Subcutaneous abdominal adipose tissue (tissue), 5 donors: ENCODE measurements around the gene SLC4A1.

ENCODE experiments used
- H3K27ac ChIP-seq: one replicate; pipeline ENCODE4 v1.7.0; 2013; ENCODE audit warnings: low read depth, mild to moderate bottlenecking, inconsistent platforms, low read length, moderate library complexity
- H3K27me3 ChIP-seq, 5 donors: one replicate each; pipeline ENCODE4 v1.7.0; 2013; ENCODE audit warnings: low read length in 5 of 5, inconsistent platforms in 1 of 5; ENCODE audit not compliant: control insufficient read depth in 5 of 5, insufficient read depth in 4 of 5
- H3K36me3 ChIP-seq, 5 donors: one replicate each; pipeline ENCODE4 v1.7.0; 2013; ENCODE audit warnings: low read length in 5 of 5; ENCODE audit not compliant: control insufficient read depth in 5 of 5, insufficient read depth in 5 of 5
- H3K4me1 ChIP-seq, 5 donors: one replicate each; pipeline ENCODE4 v1.7.0; 2013; ENCODE audit warnings: low read length in 5 of 5, mild to moderate bottlenecking in 3 of 5, moderate library complexity in 1 of 5; ENCODE audit not compliant: control insufficient read depth in 5 of 5, insufficient read depth in 5 of 5
- H3K4me3 ChIP-seq, 5 donors: one replicate each; pipeline ENCODE4 v1.7.0; 2013; ENCODE audit warnings: low read length in 5 of 5, low read depth in 1 of 5
- H3K9ac ChIP-seq, 5 donors: one replicate each; pipeline ENCODE4 v1.7.0; 2013; ENCODE audit warnings: low read length in 5 of 5, mild to moderate bottlenecking in 4 of 5, moderate library complexity in 3 of 5
- H3K9me3 ChIP-seq, 5 donors: one replicate each; pipeline ENCODE4 v1.7.0; 2013; ENCODE audit warnings: low read length in 5 of 5; ENCODE audit not compliant: control insufficient read depth in 5 of 5
- donor health status: healthy.
- donor health status: healthy.
- donor health status: healthy.
- donor health status: healthy.
- donor health status: healthy.

Gene SLC4A1

GRCh38 chr17:44267818-44268490 is at the start of gene SLC4A1:
TSS of gene SLC4A1 (minus strand) at chr17:44268135. CDS start at chr17:44262866, 5,269 bp downstream.
- H3K27ac ChIP-seq: no peak within 1 kb of the TSS
- no peaks in the 10 kb centered on the region for H3K36me3 ChIP-seq

GRCh38 chr17:44317545-44317944 is 49.6 kb upstream of the SLC4A1 start:
- Histone ChIP-seq H3K36me3 (peaks cover 0 to 33% (median 32%) of the 10 kb centered on the region in 5 donors), H3K27me3 (peaks cover 25 to 49% (median 43%) of the 10 kb centered on the region in 5 donors), H3K4me3 (no peak overlapping the region), H3K27ac (no peak overlapping the region), H3K9ac (no peak overlapping the region), H3K4me1 (peaks cover 0 to 6% (median 5%) of the 10 kb centered on the region in 5 donors), H3K9me3 (no peaks in the 10 kb centered on the region)

More at GRCh38 chr17:44267818-44268490, at the start of gene SLC4A1:
- Histone ChIP-seq H3K27me3 (peaks cover 0 to 12% (median 10%) of the 10 kb centered on the region in 5 donors), H3K9me3 (no peaks in the 10 kb centered on the region), H3K9ac (no peak within 1 kb of the TSS), H3K4me1 (peaks cover 0 to 18% (median 4%) of the 10 kb centered on the region in 5 donors), H3K4me3 (no peak within 1 kb of the TSS)

- peaks cover 0 to 18% (median 18%) of the 10 kb centered on the region in 5 donors for H3K36me3 ChIP-seq
- H3K27me3 ChIP-seq: peaks cover 31 to 56% (median 53%) of the 10 kb centered on the region in 5 donors
- no peaks in the 10 kb centered on the region for H3K9me3 ChIP-seq
- no peak overlapping the region for H3K27ac ChIP-seq
- H3K4me1 ChIP-seq: peaks cover 0 to 6% (median 5%) of the 10 kb centered on the region in 5 donors
- H3K4me3 ChIP-seq: no peak overlapping the region
- H3K9ac ChIP-seq: no peak overlapping the region
These were observed 48.1 kb upstream of the SLC4A1 start for GRCh38 chr17:44315760-44316731.

- Histone ChIP-seq H3K4me1 (peaks cover 0 to 6% (median 5%) of the 10 kb centered on the region in 5 donors), H3K9me3 (no peaks in the 10 kb centered on the region), H3K9ac (no peak overlapping the region), H3K4me3 (peak overlapping the region in 1 of 5 donors; percentile 34), H3K36me3 (peaks cover 0 to 8% (median 8%) of the 10 kb centered on the region in 5 donors), H3K27ac (no peak overlapping the region), H3K27me3 (peaks cover 31 to 59% (median 56%) of the 10 kb centered on the region in 5 donors)
These were observed 47.1 kb upstream of the SLC4A1 start for GRCh38 chr17:44314869-44315661.

GRCh38 chr17:44314524-44314868 is 46.6 kb upstream of the SLC4A1 start:
- H3K9me3 ChIP-seq: no peaks in the 10 kb centered on the region
- H3K4me3 ChIP-seq: no peak overlapping the region

GRCh38 chr17:44314031-44314430 is 46.1 kb upstream of the SLC4A1 start:
- Histone ChIP-seq H3K4me1 (peaks cover 0 to 10% (median 6%) of the 10 kb centered on the region in 5 donors), H3K27ac (no peak overlapping the region), H3K9ac (no peak overlapping the region), H3K27me3 (peaks cover 35 to 67% (median 63%) of the 10 kb centered on the region in 5 donors), H3K9me3 (no peaks in the 10 kb centered on the region), H3K4me3 (no peak overlapping the region), H3K36me3 (no peaks in the 10 kb centered on the region)

More at GRCh38 chr17:44314524-44314868, 46.6 kb upstream of the SLC4A1 start:
- H3K36me3 ChIP-seq: peaks cover 0 to 3% (median 2%) of the 10 kb centered on the region in 5 donors
- H3K4me1 ChIP-seq: peaks cover 0 to 6% (median 5%) of the 10 kb centered on the region in 5 donors
- no peak overlapping the region for H3K27ac ChIP-seq
- H3K9ac ChIP-seq: no peak overlapping the region
- peaks cover 34 to 65% (median 59%) of the 10 kb centered on the region in 5 donors for H3K27me3 ChIP-seq

GRCh38 chr17:44312396-44313104 is 44.6 kb upstream of the SLC4A1 start:
- Histone ChIP-seq H3K9ac (no peak overlapping the region), H3K36me3 (no peaks in the 10 kb centered on the region), H3K27me3 (peaks cover 36 to 68% (median 57%) of the 10 kb centered on the region in 5 donors), H3K4me3 (no peak overlapping the region), H3K4me1 (peaks cover 0 to 21% (median 20%) of the 10 kb centered on the region in 5 donors), H3K9me3 (no peaks in the 10 kb centered on the region), H3K27ac (no peak overlapping the region)

- Histone ChIP-seq H3K9ac (no peak overlapping the region), H3K9me3 (no peaks in the 10 kb centered on the region), H3K27ac (no peak overlapping the region), H3K4me1 (peaks cover 0 to 22% (median 21%) of the 10 kb centered on the region in 5 donors), H3K36me3 (no peaks in the 10 kb centered on the region), H3K27me3 (peaks cover 42 to 63% (median 55%) of the 10 kb centered on the region in 5 donors), H3K4me3 (no peak overlapping the region)
These were observed 43.7 kb upstream of the SLC4A1 start for GRCh38 chr17:44311562-44312181.
